ENCODE data around the gene FER.

DNA sequence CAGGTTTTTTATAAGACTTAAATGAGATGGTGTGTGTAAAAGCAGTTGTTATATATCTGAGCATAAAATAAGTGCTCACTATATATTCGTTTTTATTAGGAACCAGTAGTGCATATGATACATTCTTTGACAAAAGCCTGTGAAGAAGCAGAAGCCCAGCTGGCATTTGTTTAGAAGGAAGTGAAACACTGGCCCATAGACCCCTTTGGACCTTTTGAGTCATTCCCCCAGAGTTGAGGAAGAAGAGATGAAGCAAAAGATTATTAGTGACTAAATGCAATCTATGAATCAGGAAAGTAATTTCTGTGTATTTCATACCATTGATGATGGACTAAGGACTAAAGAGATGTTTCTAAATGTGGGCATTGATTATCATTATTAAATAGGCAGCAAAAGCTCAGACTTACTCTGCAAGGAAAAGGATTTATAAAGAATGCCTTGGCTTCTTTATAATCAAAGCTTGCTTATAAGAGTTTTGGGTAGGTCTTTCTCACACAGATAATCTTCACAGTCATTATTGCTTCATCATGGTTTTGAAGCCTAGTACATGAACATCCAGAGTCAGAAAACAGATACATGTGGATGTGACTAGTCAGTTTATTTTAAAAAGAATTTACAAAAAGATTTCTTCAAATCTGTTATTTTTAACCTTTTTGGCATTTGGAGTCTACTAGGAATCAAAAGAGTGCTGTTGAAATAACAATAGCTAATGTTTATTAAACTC is 16.9 kb upstream of the FER start:
- TF ChIP-seq, protein P1, sequence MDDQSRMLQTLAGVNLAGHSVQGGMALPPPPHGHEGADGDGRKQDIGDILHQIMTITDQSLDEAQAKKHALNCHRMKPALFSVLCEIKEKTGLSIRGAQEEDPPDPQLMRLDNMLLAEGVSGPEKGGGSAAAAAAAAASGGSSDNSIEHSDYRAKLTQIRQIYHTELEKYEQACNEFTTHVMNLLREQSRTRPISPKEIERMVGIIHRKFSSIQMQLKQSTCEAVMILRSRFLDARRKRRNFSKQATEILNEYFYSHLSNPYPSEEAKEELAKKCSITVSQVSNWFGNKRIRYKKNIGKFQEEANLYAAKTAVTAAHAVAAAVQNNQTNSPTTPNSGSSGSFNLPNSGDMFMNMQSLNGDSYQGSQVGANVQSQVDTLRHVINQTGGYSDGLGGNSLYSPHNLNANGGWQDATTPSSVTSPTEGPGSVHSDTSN (IDR thresholded peaks at IDR 0.05): no peak
- TF ChIP-seq, protein P2, sequence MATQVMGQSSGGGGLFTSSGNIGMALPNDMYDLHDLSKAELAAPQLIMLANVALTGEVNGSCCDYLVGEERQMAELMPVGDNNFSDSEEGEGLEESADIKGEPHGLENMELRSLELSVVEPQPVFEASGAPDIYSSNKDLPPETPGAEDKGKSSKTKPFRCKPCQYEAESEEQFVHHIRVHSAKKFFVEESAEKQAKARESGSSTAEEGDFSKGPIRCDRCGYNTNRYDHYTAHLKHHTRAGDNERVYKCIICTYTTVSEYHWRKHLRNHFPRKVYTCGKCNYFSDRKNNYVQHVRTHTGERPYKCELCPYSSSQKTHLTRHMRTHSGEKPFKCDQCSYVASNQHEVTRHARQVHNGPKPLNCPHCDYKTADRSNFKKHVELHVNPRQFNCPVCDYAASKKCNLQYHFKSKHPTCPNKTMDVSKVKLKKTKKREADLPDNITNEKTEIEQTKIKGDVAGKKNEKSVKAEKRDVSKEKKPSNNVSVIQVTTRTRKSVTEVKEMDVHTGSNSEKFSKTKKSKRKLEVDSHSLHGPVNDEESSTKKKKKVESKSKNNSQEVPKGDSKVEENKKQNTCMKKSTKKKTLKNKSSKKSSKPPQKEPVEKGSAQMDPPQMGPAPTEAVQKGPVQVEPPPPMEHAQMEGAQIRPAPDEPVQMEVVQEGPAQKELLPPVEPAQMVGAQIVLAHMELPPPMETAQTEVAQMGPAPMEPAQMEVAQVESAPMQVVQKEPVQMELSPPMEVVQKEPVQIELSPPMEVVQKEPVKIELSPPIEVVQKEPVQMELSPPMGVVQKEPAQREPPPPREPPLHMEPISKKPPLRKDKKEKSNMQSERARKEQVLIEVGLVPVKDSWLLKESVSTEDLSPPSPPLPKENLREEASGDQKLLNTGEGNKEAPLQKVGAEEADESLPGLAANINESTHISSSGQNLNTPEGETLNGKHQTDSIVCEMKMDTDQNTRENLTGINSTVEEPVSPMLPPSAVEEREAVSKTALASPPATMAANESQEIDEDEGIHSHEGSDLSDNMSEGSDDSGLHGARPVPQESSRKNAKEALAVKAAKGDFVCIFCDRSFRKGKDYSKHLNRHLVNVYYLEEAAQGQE (IDR thresholded peaks at IDR 0.05; ENCODE audit: low read depth, low read length): no peak
- TF ChIP-seq, protein P3, sequence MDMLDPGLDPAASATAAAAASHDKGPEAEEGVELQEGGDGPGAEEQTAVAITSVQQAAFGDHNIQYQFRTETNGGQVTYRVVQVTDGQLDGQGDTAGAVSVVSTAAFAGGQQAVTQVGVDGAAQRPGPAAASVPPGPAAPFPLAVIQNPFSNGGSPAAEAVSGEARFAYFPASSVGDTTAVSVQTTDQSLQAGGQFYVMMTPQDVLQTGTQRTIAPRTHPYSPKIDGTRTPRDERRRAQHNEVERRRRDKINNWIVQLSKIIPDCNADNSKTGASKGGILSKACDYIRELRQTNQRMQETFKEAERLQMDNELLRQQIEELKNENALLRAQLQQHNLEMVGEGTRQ (IDR thresholded peaks at IDR 0.05; ENCODE audit: borderline replicate concordance, low read depth, low read length): no peak
- TF ChIP-seq ELF1 (IDR thresholded peaks at IDR 0.05) (no peak), RCOR1 (IDR thresholded peaks at IDR 0.05; ENCODE audit: low read length) (no peak), CHD2 (IDR thresholded peaks at IDR 0.05; ENCODE audit: low read length, partially characterized antibody) (no peak), POLR2AphosphoS5 (IDR thresholded peaks at IDR 0.05; ENCODE audit: low read depth, low read length) (no peak), TEAD4 (IDR thresholded peaks at IDR 0.05; ENCODE audit: borderline replicate concordance, insufficient read depth) (no peak), NFIC (IDR thresholded peaks at IDR 0.05; ENCODE audit: borderline replicate concordance) (no peak)
- TF ChIP-seq, protein P4, sequence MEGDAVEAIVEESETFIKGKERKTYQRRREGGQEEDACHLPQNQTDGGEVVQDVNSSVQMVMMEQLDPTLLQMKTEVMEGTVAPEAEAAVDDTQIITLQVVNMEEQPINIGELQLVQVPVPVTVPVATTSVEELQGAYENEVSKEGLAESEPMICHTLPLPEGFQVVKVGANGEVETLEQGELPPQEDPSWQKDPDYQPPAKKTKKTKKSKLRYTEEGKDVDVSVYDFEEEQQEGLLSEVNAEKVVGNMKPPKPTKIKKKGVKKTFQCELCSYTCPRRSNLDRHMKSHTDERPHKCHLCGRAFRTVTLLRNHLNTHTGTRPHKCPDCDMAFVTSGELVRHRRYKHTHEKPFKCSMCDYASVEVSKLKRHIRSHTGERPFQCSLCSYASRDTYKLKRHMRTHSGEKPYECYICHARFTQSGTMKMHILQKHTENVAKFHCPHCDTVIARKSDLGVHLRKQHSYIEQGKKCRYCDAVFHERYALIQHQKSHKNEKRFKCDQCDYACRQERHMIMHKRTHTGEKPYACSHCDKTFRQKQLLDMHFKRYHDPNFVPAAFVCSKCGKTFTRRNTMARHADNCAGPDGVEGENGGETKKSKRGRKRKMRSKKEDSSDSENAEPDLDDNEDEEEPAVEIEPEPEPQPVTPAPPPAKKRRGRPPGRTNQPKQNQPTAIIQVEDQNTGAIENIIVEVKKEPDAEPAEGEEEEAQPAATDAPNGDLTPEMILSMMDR (IDR thresholded peaks at IDR 0.05): no peak
- TF ChIP-seq, protein P5, sequence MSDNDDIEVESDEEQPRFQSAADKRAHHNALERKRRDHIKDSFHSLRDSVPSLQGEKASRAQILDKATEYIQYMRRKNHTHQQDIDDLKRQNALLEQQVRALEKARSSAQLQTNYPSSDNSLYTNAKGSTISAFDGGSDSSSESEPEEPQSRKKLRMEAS (IDR thresholded peaks at IDR 0.05; ENCODE audit: low read depth): no peak
- TF ChIP-seq, protein P6, sequence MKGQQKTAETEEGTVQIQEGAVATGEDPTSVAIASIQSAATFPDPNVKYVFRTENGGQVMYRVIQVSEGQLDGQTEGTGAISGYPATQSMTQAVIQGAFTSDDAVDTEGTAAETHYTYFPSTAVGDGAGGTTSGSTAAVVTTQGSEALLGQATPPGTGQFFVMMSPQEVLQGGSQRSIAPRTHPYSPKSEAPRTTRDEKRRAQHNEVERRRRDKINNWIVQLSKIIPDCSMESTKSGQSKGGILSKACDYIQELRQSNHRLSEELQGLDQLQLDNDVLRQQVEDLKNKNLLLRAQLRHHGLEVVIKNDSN (IDR thresholded peaks at IDR 0.05; ENCODE audit: borderline replicate concordance, low read depth): no peak
